Measurements from ENCODE around the gene ASPSCR1.
"Not testable (repeated sequence)": the region's sequence is repeated elsewhere in the genome, so short reads cannot be mapped to it uniquely, and the experiment has no call there.

ASPSCR1 gene

GRCh38 chr17:81941484-81942166, 35.8 kb upstream of the ASPSCR1 start:
- DNase-seq = no peak

GRCh38 chr17:81942167-81942553, 35.3 kb upstream of the ASPSCR1 start:
- DNase-seq = no peak

- no peak for DNase-seq
Measured at GRCh38 chr17:81944858-81945257, 32.6 kb upstream of the ASPSCR1 start.

- no peak for DNase-seq
Measured at GRCh38 chr17:81947189-81947588, 30.2 kb upstream of the ASPSCR1 start, which contains the start of gene MYADML2. Gene MYADML2, minus strand, starts transcription at chr17:81947233. Its CDS starts 5,492 bp downstream, at chr17:81941741.

- DNase-seq = no peak
Measured at GRCh38 chr17:81948635-81949378, 28.6 kb upstream of the ASPSCR1 start.

GRCh38 chr17:81950501-81950900, 26.9 kb upstream of the ASPSCR1 start:
- no peak for DNase-seq

- no peak for DNase-seq
Measured at GRCh38 chr17:81951785-81952684, 25.4 kb upstream of the ASPSCR1 start.

- DNase-seq = no peak
Measured at GRCh38 chr17:81952792-81953228, 24.6 kb upstream of the ASPSCR1 start.

- not testable (repeated sequence) for DNase-seq
Measured at GRCh38 chr17:81953443-81953842, 24.0 kb upstream of the ASPSCR1 start.

GRCh38 chr17:81954131-81955057, 23.0 kb upstream of the ASPSCR1 start:
- no peak for DNase-seq

- DNase-seq = no peak
Measured at GRCh38 chr17:81955058-81955681, 22.3 kb upstream of the ASPSCR1 start.

- DNase-seq = no peak
Measured at GRCh38 chr17:81955756-81956544, 21.5 kb upstream of the ASPSCR1 start.

GRCh38 chr17:81956607-81957589, 20.5 kb upstream of the ASPSCR1 start:
- DNase-seq = no peak

GRCh38 chr17:81957691-81958432, 19.6 kb upstream of the ASPSCR1 start:
- DNase-seq = no peak

- DNase-seq = no peak
Measured at GRCh38 chr17:81958633-81959342, 18.6 kb upstream of the ASPSCR1 start.

- DNase-seq = peak in 7 of 14 donors; percentile 6 to 68 (median 22)
Measured at GRCh38 chr17:81959362-81960129, 17.9 kb upstream of the ASPSCR1 start.

Measured in C1 segment of cervical spinal cord (tissue), 14 donors.